GM18505 (cell line): Measurements from ENCODE around the gene RIC1.
"Not testable (repeated sequence)": the region's sequence is repeated elsewhere in the genome, so short reads cannot be mapped to it uniquely, and the experiment has no call there.

Experiments used
- ATAC-seq: cut with Tn5 transposase; IDR thresholded peaks from one replicate; pipeline ENCODE4 v1.9.1; 2021; ENCODE audit not compliant: unreplicated experiment
- POLR2A ChIP-seq: IDR thresholded peaks from 4 replicates; pipeline ENCODE4 v1.6.1; 2011; ENCODE audit warnings: borderline replicate concordance; ENCODE audit not compliant: insufficient read depth, insufficient read length; ENCODE audit errors: extremely low read depth

RIC1 gene

DNA sequence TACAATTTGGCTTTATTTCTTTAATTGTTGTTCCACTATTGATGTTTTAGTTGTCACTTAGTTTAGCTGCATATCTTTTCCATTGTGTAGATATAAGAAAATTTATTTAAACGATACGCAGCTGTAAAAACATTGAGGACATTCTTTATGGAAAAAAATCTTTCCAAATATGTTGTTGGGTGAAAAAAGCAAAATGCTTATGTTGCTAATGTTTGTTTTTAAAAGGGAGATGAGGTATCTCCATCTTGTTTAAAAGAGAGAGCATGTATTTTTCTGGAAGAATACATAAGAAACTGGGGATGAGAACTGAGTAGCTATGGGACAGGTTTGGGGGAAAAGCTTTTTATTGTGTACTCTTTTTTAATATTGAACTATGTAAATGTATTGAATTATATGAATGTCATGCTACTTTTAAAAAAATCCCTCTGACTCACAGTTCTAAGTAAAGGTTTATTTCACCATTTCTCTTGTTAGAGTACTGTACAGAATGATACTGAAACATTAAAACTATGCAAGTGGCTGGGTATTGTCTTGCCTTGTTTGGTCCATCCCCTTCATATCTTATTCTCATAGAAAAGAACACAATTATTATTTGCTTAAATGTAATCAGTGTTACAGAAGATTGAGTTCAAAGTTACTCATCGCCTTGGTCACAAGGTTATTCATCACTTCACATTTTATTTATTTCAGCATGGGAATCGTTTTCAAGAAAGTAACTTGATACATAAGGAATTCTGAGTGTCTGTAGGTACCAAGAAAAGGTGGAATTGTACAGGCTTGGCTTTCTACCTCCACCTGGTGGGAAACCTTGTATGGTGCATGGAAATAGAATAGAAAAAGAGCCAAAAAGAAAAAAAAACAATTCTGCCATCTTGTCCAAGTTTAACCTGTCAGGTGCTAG, 85.8 kb downstream of the RIC1 start:
- TF ChIP-seq POLR2A: no peak
- ATAC-seq: no peak

DNA sequence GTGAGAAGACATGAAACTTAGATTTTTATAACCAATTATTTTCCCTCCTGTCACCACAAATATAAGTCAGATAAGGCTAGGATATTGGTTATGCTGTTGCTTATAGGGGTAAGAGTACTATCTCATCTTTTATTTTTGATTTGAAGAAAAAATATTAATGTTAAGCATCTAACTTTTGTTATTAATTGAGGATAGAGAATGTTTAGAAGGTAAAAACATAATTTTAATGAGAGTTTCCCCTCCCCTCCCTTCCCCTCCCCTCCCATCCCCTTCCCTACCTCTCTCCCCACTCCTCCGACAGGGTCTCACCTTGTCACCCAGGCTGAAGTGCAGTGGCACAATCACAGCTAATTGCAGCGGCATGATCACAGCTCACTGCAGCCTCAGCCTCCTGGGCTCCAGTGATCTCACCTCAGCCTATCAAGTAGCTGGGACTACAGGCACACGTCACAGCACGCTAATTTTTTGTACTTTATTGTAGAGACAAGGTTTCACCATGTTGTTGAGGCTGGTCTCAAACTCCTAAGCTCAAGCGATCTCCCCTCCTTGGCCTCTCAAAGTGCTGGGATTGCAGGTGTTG, 86.7 kb downstream of the RIC1 start:
- no peak for ATAC-seq
- TF ChIP-seq POLR2A: no peak

DNA sequence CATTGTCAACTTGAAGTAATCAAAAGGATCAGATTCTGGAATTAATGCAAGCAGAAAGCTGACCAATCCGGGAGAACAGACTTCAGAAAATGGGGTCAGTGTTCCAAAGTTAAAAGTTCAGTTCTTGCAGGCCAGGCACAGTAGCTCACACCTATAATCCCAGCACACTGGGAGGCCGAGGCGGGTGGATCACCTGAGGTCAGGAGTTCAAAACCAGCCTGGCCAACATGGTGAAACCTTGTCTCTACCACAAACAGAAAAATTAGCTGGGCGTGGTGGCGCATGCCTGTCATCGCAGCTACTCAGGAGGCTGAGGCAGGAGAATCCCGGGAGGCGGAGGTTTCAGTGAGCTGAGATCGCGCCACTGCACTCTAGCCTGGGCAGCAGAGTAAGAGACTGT, 88.5 kb downstream of the RIC1 start:
- ATAC-seq: not testable (repeated sequence)

DNA sequence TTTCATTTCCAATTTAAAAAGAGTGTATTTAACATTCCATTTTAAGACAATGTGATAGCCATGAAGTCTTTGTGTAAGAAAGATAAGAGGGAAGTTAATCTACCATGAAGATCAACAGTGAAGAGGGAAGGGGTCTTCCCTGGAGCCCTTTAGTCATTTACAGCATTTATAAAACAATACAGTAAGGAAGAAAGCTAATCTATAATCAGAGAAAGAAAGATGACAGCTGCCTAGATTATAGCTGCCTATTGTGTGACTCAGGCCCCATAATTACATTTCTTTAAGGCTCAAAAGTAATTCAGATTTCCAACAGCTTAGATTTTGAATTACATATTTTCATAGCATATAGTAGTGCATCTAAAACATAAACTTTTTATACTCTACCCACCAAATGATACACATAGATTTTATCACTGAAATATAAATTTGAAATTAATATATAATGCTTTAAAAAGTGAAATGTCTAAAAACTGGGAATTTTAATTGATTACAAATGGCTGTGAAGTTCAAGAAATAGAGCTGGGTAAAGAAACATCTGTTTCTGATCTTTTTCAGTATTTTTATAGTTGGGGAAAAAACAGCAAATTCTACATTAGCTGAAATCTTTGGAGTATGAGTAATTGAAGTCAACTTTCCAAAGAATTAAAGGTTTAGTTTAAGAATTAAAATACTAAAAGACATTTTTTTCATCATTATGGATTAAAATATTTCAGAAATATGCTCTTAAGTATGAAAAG, 89.6 kb downstream of the RIC1 start:
- TF ChIP-seq POLR2A: no peak

DNA sequence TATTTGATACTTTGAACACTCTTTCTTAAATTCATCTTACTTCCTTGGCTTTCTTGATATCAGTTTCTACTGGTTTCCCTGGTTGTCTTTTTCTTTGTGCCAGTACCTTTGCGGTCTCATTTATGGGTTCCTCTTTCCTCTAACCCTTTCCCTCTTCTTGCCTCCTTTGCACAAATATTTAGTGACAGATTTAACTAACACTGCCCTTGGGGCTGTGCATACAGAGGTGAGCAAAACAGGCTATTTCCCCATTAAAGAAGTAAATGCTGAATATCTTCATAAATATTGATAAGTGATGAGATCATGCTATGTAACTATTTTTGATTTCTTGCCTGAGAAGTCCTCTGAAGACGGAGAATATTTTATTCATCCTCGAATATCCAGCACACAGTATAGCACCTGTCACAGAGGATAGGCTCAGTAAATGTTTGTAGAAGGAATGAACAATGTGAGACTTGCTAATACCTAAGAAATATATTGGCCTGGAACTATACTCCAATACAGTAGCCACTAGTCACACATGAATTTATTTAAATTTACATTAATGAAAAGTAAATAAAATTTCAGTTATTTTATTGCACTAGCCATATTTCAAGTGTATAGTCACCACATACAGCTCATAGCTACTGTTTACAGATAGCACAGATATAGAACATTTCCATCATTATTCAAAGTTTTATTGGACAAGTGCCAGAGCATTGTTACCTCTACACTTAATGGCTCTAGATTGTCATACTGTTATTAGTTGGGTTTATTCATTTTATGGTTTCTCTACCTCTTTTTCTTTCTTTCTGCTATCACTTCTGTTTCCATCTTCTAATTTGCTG, 90.4 kb downstream of the RIC1 start:
- TF ChIP-seq POLR2A: no peak
- no peak for ATAC-seq

More for the DNA sequence above, 89.6 kb downstream of the RIC1 start:
- ATAC-seq: no peak

DNA sequence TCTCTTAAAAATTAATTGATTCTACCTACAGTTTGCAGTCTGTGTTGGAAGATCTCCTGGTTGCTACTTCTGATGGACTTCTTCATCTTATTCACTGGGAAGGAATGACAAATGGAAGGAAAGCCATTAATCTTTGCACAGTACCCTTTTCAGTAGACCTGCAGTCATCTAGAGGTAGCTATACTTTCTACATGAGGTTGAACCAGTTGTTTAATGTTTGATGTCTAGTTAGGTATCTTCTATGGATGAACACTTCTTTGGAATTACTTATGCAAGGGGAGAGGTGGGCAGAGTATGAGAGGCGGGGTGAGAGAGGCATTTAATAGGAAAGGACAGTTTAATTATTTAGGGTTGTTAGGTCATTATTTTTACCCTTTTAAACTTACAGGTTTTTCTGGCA, 91.2 kb downstream of the RIC1 start:
- no peak for TF ChIP-seq POLR2A
- no peak for ATAC-seq

DNA sequence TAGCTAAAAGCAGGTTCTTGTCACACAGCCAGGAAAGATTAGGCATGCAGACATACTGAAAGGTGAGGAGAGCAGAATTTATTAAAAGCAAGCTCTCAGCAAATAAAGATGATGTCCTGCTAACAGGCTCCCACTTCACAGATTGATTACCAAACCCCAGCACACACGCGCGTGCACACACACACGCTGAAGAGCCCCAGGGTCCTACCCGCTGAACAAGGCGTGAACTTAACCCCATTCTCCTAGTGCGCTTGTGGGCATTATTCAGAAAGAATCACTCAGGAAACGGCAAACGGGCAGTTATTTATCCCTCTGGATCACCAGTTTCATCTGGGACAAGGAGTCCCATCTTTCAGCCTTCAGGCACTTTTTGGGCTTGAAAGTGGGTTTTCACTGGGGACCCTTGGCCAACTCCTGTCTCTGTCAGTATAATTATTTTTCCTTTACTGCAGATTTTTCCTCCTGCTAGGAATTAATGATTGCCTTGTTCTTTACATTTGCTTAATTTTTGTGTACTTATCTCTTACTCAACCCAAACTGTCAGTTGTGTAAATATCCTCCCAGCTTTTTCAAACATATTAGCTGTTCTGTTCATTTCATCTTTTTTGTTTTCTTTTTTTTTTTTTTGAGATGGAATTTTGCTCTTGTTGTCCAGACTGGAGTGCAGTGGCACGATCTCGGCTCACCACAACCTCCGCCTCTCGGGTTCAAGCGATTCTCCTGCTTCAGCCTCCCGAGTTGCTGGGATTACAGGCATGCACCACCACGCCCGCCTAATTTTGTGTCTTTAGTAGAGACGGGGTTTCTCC, 92.6 kb downstream of the RIC1 start:
- ATAC-seq: no peak
- no peak for TF ChIP-seq POLR2A

DNA sequence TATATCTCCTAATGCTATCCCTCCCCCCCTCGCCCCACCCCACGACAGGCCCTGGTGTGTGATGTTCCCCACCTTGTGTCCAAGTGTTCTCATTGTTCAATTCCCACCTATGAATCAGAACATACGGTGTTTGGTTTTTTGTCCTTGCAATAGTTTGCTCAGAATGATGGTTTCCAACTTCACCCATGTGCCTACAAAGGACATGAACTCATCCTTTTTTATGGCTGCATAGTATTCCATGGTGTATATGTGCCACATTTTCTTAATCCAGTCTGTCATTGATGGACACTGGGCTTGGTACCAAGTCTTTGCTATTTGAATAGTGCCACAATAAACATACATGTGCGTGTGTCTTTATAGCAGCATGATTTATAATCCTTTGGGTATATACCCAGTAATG, 93.8 kb downstream of the RIC1 start:
- not testable (repeated sequence) for ATAC-seq

DNA sequence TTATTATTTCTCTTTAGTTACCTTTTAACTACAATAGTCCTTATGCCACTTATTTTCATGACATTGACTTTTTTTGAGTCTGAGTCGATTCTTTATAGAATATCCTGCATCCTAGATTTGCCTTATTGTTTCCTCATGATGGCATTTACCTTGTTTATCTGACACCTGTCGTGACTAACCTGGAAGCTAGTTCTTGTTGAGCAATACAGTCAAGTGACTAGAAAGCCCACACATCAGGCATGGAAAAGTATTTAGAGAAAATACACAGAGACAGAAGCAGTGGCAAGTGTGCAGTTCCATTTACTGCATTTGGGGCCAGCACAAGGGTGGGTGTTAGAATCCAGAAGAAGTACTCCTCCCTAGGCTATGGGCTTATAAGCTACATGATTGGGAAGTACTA, 106.2 kb downstream of the RIC1 start:
- ATAC-seq: no peak
- TF ChIP-seq POLR2A: no peak

DNA sequence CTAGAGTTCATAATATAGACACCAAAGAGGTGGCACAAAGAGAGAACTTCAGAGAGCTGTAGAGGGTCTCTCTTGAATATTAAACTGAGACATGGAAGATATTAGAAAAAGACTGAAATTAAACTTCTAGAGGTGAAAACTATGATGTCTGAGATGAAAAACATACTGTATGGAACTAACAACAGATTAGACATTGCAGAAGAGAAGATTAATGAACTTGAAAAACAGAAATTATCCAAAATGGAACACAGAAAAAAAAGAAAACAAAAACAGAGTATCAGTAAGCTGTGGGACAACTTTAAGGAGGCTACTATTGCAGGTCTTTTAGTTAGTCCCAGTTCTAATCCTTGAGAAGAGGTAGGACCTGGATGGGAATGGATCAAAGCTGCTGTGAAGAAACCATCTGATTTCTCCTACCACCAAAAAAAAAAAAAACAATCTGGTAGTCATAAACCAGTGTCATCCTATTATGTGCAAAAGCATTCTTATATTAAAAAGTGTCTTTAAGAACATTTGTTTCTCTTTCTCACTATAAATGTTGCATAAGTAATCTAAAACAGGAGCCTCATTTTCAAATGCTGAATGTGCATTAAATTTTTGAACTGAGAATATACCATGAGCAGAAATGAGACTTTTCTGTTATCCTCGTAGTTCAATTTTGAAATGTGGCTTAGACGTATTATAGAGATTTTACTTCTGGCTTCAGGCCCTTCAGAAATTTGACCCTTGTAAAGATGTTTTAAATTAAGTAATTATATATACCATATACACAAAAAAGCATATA, 107.8 kb downstream of the RIC1 start:
- ATAC-seq: no peak
- no peak for TF ChIP-seq POLR2A

DNA sequence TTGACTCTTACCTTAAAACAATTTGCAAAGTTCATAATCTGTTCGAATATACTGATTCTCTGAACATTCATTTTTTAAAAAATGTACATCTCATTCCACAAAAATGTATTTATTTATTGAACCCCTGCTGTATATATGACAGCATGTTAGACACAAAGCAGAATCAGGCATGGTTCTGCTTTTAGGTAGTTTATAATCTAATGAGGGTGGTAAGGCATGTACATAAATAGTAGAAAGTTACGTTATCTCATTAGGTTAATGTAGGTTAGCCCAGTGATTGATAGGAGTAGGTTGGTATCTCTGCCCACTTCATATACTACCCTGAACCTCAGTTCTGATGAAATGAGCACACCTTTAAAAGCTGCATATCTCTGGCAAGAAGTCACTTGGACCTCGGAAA, 114.2 kb downstream of the RIC1 start:
- no peak for TF ChIP-seq POLR2A
- no peak for ATAC-seq

DNA sequence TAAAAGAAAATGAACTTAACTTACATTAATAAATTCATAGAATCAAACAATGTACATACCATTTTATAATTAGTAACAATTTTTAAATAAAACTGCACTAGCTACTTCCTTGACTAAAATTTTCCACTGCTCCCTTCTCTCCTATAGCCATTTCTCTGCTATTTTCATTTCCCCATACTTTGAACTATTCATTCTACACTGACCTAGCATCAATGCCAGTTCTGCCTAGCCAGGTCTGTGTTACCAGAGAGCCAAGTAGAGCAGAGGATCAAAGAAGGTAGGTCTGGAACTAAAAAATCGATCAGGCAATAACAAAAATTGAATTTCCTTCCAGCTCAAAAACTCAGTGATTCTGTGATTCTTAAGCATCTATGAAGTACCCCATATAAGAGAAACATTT, 119.5 kb downstream of the RIC1 start:
- ATAC-seq: no peak
- no peak for TF ChIP-seq POLR2A
